C4-2B (cell line): ENCODE results near the gene ERGIC1.

Source experiments
- H3K27ac ChIP-seq: fragments of 450-650 bp; 2 replicates; pipeline ENCODE4 v1.5.1; 2017
- ZFX ChIP-seq: fragments of 450-650 bp; IDR thresholded peaks from 2 replicates; pipeline ENCODE4 v1.6.1; 2017
- TF ChIP-seq, protein P1 (sequence below): fragments of 450-650 bp; conservative IDR thresholded peaks from 2 replicates; pipeline ENCODE4 v1.5.1; 2017; ENCODE audit warnings: mild to moderate bottlenecking

The ERGIC1 gene

GRCh38 chr5:172870715-172871461 is 36.8 kb downstream of the ERGIC1 start:
- TF ChIP-seq, protein P1, sequence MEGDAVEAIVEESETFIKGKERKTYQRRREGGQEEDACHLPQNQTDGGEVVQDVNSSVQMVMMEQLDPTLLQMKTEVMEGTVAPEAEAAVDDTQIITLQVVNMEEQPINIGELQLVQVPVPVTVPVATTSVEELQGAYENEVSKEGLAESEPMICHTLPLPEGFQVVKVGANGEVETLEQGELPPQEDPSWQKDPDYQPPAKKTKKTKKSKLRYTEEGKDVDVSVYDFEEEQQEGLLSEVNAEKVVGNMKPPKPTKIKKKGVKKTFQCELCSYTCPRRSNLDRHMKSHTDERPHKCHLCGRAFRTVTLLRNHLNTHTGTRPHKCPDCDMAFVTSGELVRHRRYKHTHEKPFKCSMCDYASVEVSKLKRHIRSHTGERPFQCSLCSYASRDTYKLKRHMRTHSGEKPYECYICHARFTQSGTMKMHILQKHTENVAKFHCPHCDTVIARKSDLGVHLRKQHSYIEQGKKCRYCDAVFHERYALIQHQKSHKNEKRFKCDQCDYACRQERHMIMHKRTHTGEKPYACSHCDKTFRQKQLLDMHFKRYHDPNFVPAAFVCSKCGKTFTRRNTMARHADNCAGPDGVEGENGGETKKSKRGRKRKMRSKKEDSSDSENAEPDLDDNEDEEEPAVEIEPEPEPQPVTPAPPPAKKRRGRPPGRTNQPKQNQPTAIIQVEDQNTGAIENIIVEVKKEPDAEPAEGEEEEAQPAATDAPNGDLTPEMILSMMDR, result no peak
- no peak overlapping the region for H3K27ac ChIP-seq

GRCh38 chr5:172871536-172871935 is 37.5 kb downstream of the ERGIC1 start:
- H3K27ac ChIP-seq, result no peak overlapping the region
- TF ChIP-seq ZFX, result no peak
- TF ChIP-seq, protein P1, result no peak

DNA sequence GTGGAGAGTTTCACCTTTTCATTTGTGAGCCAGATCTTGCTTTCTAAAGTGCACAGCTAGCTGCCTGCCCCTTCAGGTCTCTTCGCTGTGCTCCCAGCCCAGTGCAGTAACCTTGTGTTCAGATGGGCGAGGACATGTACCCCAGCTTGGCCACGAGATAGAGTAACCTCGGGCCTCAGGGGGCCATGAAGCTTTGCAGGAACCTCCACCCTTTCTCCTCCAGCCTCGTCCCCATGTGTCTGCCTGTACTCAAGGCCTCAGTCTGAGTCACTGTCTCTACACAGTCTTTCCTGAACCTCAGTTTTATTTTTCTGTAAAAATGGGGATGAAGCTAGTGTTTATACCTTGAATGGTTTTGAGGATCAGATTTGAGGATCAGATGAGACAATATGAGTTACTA is 37.9 kb downstream of the ERGIC1 start:
- TF ChIP-seq ZFX, result no peak
- TF ChIP-seq, protein P1, result no peak
- H3K27ac ChIP-seq, result no peak overlapping the region

DNA sequence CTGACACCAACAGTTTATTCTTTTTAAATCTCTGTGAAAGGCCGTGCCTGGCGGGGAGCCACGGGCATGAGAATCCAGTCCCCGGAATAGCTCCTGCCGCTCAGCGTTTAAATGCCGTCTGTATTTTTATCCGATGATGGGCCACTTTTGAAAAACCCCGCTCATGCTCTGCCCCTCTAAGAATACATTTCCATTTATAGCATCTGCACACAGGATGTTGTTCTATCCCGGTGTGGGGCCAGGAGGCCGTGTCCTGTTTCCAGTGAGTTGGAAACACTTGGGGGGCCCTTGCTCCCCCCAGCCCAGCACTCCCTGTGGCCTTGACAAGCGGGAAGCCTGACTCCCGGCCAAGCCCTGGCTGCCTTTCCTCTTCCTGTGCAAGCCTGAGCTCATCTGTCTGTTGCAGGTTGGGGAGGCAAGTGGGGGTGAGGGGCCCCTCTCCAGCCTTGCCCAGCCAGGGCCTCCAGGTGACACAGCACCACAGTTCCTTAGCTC is 39.0 kb downstream of the ERGIC1 start:
- H3K27ac ChIP-seq, result no peak overlapping the region
- TF ChIP-seq, protein P1, result no peak
- no peak for TF ChIP-seq ZFX

GRCh38 chr5:172873513-172873912 is 39.5 kb downstream of the ERGIC1 start:
- no peak overlapping the region for H3K27ac ChIP-seq
- no peak for TF ChIP-seq ZFX
- TF ChIP-seq, protein P1, result no peak

GRCh38 chr5:172874647-172875504 is 40.8 kb downstream of the ERGIC1 start:
- TF ChIP-seq ZFX, result no peak
- TF ChIP-seq, protein P1, result no peak
- no peak overlapping the region for H3K27ac ChIP-seq
